GM12891 (cell line): ENCODE results near the gene MFSD6.

Source experiments
- PAX5 ChIP-seq: IDR thresholded peaks from 2 replicates; pipeline ENCODE4 v1.6.1; 2011; ENCODE audit warnings: low read length, moderate library complexity, mild to moderate bottlenecking; ENCODE audit not compliant: insufficient read depth, severe bottlenecking
- POLR2A ChIP-seq: IDR thresholded peaks from 2 replicates; pipeline ENCODE4 v1.6.1; 2011; ENCODE audit warnings: low read depth, low read length, control low read depth
- POLR2AphosphoS5 ChIP-seq: IDR thresholded peaks from 2 replicates; pipeline ENCODE4 v1.6.1; 2011; ENCODE audit warnings: low read depth, low read length, control low read depth
- POU2F2 ChIP-seq: IDR thresholded peaks from 2 replicates; pipeline ENCODE4 v1.6.1; 2011; ENCODE audit warnings: low read depth, mild to moderate bottlenecking, control low read depth, low read length, moderate library complexity
- SPI1 ChIP-seq: IDR thresholded peaks from 2 replicates; pipeline ENCODE4 v1.6.1; 2011; ENCODE audit warnings: low read depth, low read length, control low read depth
- TAF1 ChIP-seq: IDR thresholded peaks from 2 replicates; pipeline ENCODE4 v1.6.1; 2011; ENCODE audit warnings: low read depth, low read length, control low read depth

DNA sequence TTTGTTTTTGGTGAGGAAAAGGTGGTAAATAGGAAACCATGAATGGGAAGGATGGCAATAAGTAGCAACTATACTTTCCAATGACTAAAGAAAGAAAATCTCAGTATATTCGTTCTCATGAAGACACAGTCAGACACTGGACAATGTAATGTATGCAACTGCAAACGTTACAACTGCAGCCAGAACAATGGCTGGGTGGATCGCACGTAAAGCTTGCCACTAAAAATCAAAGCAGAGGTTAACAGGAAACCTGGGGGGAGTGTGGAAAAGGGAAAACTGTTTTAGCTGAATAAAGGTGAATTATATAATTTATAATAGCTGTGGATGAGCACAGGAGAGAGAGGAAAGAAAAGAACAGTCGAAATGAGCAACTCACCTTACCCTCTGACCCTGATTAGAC is 93.1 kb downstream of the MFSD6 start:
- no peak for TF ChIP-seq POLR2AphosphoS5
- TF ChIP-seq TAF1: no peak
- TF ChIP-seq POLR2A: no peak
- no peak for TF ChIP-seq POU2F2
- TF ChIP-seq SPI1: no peak
- TF ChIP-seq PAX5: no peak
